Transverse colon (tissue), 4 donors: ENCODE measurements around the gene RBM19. TPM values are rescaled to one million over a fixed set of nuclear protein-coding genes. Genes with fewer than 3 reads are reported as not detected.

Source experiments
- DNase-seq: peaks from one replicate; pipeline ENCODE4 v3.0.0-alpha.2; 2019
- H3K27ac ChIP-seq, 4 donors: fragments of 200-600 bp; sonication (generic); 2 replicates each; pipeline ENCODE4 v1.5.1; 2016 to 2018; ENCODE audit warnings: inconsistent platforms in 4 of 4
- H3K27me3 ChIP-seq: fragments of 200-600 bp; sonication (generic); 2 replicates; pipeline ENCODE4 v1.5.1; 2017; ENCODE audit warnings: inconsistent platforms
- H3K36me3 ChIP-seq, 4 donors: fragments of 200-600 bp; sonication (generic); 2 replicates each; pipeline ENCODE4 v1.5.1; 2017 to 2019; ENCODE audit warnings: inconsistent platforms in 4 of 4
- H3K4me1 ChIP-seq, 4 donors: fragments of 200-600 bp; sonication (generic); 2 replicates each; pipeline ENCODE4 v1.5.1; 2017 to 2020; ENCODE audit warnings: inconsistent platforms in 4 of 4
- H3K4me3 ChIP-seq, 4 donors: fragments of 200-600 bp; sonication (generic); 1 replicate in 1 of 4; 2 replicates in 3 of 4; pipeline versions ENCODE4 v1.5.1 to v1.6.1; 2017 to 2019; ENCODE audit warnings: inconsistent platforms in 4 of 4
- H3K9me3 ChIP-seq, 2 donors: fragments of 200-600 bp; sonication (generic); 2 replicates each; pipeline ENCODE4 v1.5.1; 2017 to 2019; ENCODE audit warnings: inconsistent platforms in 2 of 2
- CTCF ChIP-seq, 5 experiments: fragments of 200-600 bp in 3 of 5; fragments of 450-650 bp in 2 of 5; sonication (generic) in 3 of 5; IDR thresholded peaks; 1 replicate in 2 of 5; 2 replicates in 3 of 5; pipeline ENCODE4 v1.5.1; 2016 to 2017; ENCODE audit warnings: antibody characterized with exemption in 5 of 5, inconsistent platforms in 3 of 5, mild to moderate bottlenecking in 2 of 5, moderate library complexity in 1 of 5
- EP300 ChIP-seq: sonication (generic); formaldehyde crosslinking; IDR thresholded peaks from one replicate; pipeline ENCODE4 v1.6.1; 2017; ENCODE audit warnings: antibody characterized with exemption, low read depth
- POLR2A ChIP-seq: fragments of 450-650 bp; IDR thresholded peaks from one replicate; pipeline ENCODE4 v1.6.1; 2016; ENCODE audit warnings: antibody characterized with exemption, mild to moderate bottlenecking, moderate library complexity
- POLR2AphosphoS5 ChIP-seq, 3 donors: sonication (generic); formaldehyde crosslinking; IDR thresholded peaks; one replicate each; pipeline ENCODE4 v1.6.1; 2016; ENCODE audit warnings: antibody characterized with exemption in 3 of 3
- WGBS, 2 donors: methylation state at CpG; one replicate each; pipeline ENCODE4 v1.1.5; 2018; ENCODE audit warnings: low coverage in 1 of 2; 5-methylcytosine and 5-hydroxymethylcytosine counted together
- in situ Hi-C, 4 donors: fragments of 200-750 bp; cut with MboI; loops; one replicate each; pipeline versions ENCODE4 v1.15.0 to v1.15.1; 2017; ENCODE audit warnings: low sequenced_read_pairs in 3 of 4, low pct_ligation_motif_present in 1 of 4, low pct_unique_long_range_greater_than_20kb in 1 of 4
- intact Hi-C: fragments of 100-400 bp; cut with DNase I; formaldehyde crosslinking; loops from one replicate; pipeline ENCODE4 v1.15.1; 2023; ENCODE audit warnings: low total_unique reads
- total RNA-seq, 4 donors: library from RNA; depleted of rRNA; stranded (reverse); fragments of >200 nt; gene quantifications; one replicate each; pipeline ENCODE4 v1.1.0, GENCODE V29; 2016

The RBM19 gene
- total RNA-seq, 4 donors from 2014 or later = 24.3 to 96.1 (median 28.7) TPM

- in situ Hi-C loops = no loop called here
- DNase-seq = no peak
- 80 to 100% methylated on average over 1 to 28 of the region's 28 CpGs for WGBS, 2 donors
- Histone ChIP-seq H3K9me3 (no peaks in the 10 kb centered on the region), H3K27ac (no peak overlapping the region), H3K27me3 (no peaks in the 10 kb centered on the region), H3K36me3 (no peaks in the 10 kb centered on the region), H3K4me3 (no peak overlapping the region), H3K4me1 (no peaks in the 10 kb centered on the region)
- TF ChIP-seq POLR2AphosphoS5 (IDR thresholded peaks at IDR 0.05) = no peak
- TF ChIP-seq POLR2A = no peak
- no peak for TF ChIP-seq EP300
- no peak for TF ChIP-seq CTCF (IDR thresholded peaks at IDR 0.05)
- intact Hi-C loops = no loop called here
Measured at GRCh38 chr12:113796066-113796827, 169.9 kb downstream of the RBM19 start.

GRCh38 chr12:113795445-113795844, 170.7 kb downstream of the RBM19 start:
- no peak overlapping the region for H3K4me3 ChIP-seq
- no peak for DNase-seq
- no peak overlapping the region for H3K27ac ChIP-seq
- no peaks in the 10 kb centered on the region for H3K9me3 ChIP-seq
- 66% methylated on average over 10 of the region's 10 CpGs; no CpG with 5 or more reads in 1 of the 2 donors for WGBS, 2 donors
- H3K27me3 ChIP-seq = no peaks in the 10 kb centered on the region
- H3K36me3 ChIP-seq = no peaks in the 10 kb centered on the region
- TF ChIP-seq CTCF (IDR thresholded peaks at IDR 0.05) (no peak), EP300 (no peak), POLR2A (no peak), POLR2AphosphoS5 (IDR thresholded peaks at IDR 0.05) (no peak)
- in situ Hi-C loops = no loop called here
- intact Hi-C loops = no loop called here
- H3K4me1 ChIP-seq = no peaks in the 10 kb centered on the region

DNA sequence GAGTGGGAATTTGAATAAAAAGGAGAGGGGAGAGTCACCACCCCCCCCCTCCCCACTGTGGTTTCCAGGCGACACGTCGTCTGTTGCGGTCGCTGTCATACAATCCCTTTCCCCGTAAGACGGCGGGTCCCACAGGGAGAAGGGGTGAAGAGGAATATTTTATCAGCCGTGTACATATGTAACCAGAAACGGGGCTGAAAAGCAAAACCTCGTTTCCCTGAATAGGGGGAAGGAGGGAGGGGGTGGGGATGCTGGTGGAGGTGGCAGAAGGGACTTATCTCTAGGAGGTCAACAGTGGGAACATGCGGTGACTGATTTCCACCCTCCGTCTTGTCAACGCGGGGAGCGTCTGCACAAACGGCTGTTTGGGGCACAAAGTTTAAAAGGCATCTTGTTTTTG, 171.4 kb downstream of the RBM19 start:
- intact Hi-C loops (no loop called here), in situ Hi-C loops (no loop called here)
- H3K27ac ChIP-seq = no peak overlapping the region
- no peaks in the 10 kb centered on the region for H3K27me3 ChIP-seq
- H3K9me3 ChIP-seq = no peaks in the 10 kb centered on the region
- DNase-seq = no peak
- H3K36me3 ChIP-seq = no peaks in the 10 kb centered on the region
- H3K4me3 ChIP-seq = no peak overlapping the region
- H3K4me1 ChIP-seq = no peaks in the 10 kb centered on the region
- TF ChIP-seq EP300 (no peak), CTCF (IDR thresholded peaks at IDR 0.05) (no peak), POLR2A (no peak), POLR2AphosphoS5 (IDR thresholded peaks at IDR 0.05) (no peak)
- 84 to 85% methylated on average over 15 to 17 of the region's 17 CpGs for WGBS, 2 donors

DNA sequence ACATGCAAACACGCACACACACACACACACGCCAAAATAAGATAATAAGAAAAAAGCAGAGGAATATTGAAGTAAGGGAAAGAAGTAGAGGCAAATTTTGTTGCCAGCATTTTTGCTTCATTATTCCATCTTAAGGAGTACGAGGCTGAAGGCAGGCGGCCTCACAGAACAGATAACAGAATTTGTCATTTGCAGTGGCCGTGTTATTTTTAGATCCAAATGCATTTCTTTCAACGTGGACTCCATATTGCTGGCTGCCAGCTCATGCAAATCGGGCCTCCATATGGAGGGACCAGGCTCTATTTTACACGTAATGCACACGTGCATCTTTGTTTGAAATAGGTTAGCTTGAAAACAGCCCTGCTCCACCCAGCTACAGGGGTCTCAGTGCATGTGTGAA, 172.9 kb downstream of the RBM19 start:
- H3K4me3 ChIP-seq = no peak overlapping the region
- H3K4me1 ChIP-seq = no peaks in the 10 kb centered on the region
- intact Hi-C loops (no loop called here), in situ Hi-C loops (no loop called here)
- no peaks in the 10 kb centered on the region for H3K36me3 ChIP-seq
- TF ChIP-seq POLR2A (no peak), EP300 (no peak), CTCF (IDR thresholded peaks at IDR 0.05) (no peak), POLR2AphosphoS5 (IDR thresholded peaks at IDR 0.05) (no peak)
- no peaks in the 10 kb centered on the region for H3K9me3 ChIP-seq
- no peak for DNase-seq
- no peak overlapping the region for H3K27ac ChIP-seq
- 67 to 79% methylated on average over 9 of the region's 9 CpGs for WGBS, 2 donors
- H3K27me3 ChIP-seq = no peaks in the 10 kb centered on the region
